GM18867 (cell line): Measurements from ENCODE around the gene GNPTAB.
"Not testable (repeated sequence)": the region's sequence is repeated elsewhere in the genome, so short reads cannot be mapped to it uniquely, and the experiment has no call there.

ENCODE experiments used
- ATAC-seq: cut with Tn5 transposase; IDR thresholded peaks from one replicate; pipeline ENCODE4 v1.9.1; 2021; ENCODE audit warnings: mild to moderate bottlenecking, moderate library complexity; ENCODE audit not compliant: unreplicated experiment

Gene GNPTAB

DNA sequence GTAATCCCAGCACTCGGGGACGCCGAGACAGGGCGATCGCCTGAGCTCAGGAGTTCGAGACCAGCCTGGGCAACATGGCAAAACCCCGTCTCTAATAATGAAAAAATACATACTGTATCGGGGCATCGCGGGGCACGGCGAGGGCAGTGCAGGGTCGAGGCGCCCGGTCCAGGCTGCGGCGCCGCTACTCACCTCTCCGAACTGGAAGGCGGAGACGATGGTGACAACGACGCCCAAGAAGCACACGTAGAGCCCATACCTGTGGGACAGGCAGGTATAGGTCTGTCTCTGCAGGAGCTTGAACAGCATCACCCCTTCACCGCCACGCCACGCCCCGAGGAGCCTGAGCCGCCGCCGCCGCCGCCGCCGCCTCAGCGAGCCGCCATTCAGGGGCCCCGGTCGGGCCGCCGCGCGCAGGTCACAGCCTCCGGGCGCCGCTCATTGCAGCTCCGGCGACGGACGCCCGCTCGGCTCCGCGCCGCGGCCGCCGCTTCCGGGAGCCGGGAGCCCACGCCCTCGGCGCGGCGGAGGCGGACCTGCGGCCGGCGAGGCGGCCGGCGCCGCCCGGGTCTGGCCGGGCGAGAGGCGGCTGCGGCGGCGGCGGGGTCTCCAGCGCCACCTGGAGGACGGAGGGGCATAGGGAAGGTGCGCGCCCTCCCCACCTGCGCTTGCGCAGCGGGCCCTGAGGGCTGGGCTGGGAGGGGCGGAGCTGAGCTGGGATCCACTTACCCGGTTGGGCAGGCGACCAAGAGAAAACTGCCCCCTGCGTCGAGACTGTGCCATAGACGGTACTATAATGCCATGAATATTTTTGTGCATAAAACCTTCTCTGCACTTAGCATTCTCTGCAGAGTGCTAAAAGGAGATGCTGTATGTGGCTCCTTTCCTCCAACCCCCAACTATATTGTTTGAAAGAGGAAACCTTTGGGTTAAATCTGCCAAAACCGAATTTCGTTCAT, at the start of gene GNPTAB:
GNPTAB (minus strand) TSS at position 593 of the 959 bp plus-strand sequence; CDS start at position 309, 284 bp downstream.
- peak; percentile 94 for ATAC-seq

DNA sequence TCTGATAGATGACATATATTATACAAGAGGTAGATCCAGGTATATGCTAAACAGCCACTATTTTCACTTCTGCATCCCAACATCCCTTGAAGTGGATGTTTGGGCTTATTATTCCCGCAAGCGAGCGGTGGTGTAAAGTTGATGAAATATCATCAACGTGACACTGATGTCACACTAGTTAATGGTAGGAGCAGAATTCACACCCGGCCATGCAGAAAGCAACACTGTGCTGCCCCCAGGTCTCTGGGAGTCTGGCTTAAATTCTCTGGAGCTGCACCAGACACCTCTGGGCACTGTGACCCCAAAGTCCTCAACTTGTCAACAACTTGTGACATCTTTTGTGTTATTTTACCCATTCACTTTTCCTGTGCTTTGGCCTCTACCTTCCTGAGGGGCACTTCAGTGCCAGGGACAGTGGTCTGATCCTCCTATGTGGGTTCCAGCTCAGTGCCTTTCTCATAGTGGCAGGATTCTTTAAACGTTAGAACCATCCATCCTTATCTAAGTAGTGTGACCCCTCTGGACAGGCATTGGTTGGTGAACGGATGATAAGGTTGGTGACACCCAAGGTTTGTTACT, 47.6 kb upstream of the GNPTAB start:
- no peak for ATAC-seq

DNA sequence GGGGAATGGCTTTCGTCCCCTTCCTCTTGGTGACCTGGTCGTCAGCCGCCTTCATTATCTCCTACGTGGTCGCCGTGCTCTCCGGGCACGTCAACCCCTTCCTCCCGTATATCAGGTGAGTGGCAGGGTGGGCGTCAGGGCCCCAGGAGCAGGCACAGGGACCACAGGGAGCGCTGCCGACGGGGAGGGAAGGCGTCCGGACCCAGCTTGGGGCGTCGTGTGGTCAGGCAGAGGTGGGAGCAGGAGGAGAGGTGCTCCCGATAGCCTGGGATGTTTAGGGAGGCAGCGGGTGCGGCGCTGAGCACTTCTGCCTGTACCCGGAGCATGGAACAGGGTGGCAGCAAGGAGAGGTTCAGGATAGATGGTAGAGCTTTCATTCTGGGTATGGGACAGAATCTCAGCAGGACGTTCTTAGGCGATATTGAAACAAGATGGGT, 47.1 kb upstream of the GNPTAB start:
- peak; percentile 23 for ATAC-seq

DNA sequence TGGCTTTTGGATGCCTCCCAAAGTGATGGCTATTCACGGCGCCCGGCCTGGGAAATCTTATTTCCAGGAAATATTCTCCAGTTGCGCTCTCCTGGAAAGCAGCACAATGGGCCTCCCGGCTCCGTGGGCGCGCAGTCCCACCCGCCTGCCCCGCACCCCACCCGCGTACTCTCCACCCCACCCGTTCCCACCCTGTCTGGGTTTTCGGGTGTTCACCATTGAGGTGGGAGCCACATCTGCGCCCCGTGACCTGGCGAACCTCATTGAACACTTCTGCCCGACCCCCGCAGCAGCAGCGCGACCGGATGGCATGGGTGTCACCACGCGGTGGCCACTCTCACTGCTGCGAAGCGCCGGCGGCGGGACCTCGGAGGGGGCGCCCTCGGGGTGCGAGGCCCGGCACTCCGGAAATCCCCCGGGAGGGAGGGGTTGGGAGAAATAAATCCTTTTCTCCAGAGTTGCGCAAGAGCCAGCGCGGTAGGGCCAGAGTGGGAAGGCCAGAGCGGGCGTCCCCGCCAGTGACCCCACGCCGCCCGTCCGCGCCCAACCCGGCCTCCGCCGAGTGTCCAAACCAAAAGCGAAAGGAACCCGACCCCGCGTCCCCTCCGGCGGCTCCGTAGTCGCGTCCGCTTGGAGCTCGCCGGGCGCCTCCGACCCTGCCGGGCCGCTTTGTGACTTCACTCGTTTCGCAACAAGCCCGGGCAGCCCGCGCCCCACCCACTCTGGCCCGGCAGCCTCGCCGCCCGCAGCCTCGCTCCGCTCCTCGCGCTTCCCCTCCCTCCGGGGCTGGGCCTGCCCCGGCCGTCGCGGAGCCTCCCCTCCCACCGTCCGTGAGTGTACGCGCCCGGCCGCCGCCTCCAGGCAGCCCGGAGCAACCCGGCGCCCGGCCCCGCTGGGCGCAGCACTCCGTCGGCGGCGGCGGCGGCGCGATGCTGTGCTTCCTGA, 46.4 kb upstream of the GNPTAB start, which contains the start of gene DRAM1:
DRAM1 (plus strand) TSS at position 720 of the 945 bp plus-strand sequence; CDS start at position 930, 210 bp downstream.
- ATAC-seq: peak; percentile 89

DNA sequence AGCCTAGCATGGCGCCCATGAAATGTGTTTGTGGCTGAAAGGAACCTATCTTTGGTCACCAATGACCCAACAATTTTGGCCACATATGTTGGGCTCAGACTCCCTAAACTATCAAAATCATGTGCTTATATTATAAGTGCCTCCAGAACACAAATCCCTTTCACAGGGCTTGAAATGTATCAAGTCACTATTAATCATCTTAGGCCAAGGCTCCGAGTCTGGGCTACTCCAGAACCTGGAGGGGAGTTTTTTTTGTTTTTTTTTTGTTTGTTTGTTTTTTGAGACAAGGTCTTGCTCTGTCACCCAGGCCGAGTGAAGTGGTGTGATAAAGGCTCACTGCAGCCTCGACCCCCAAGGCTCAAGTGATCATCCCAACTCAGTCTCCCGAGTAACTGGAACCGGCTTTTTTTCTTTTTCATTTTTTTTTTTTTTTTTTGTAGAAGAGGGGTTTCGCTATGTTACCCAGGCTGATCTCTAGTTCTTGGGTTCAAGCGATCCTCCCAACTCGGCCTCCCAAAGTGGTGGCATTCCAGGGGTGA, 45.6 kb upstream of the GNPTAB start:
- no peak for ATAC-seq

DNA sequence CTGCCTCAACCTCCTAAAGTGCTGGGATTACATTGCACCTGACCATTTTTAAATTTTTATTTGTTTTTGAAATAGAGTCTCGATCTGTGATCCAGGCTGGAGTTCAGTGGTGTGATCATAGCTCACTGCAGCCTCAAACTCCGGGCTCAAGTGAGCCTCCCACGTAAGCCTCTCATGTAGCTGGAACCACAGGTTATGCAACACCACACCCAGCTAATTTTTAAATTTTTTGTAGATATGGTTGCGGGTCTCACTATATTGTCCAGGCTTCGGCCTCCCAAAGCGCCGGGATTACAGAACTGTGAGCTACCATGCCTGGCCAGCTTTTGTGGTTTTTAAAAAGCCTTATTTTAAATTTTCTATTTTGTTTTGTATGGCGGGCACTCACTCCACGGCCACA, 44.4 kb upstream of the GNPTAB start:
- no peak for ATAC-seq

DNA sequence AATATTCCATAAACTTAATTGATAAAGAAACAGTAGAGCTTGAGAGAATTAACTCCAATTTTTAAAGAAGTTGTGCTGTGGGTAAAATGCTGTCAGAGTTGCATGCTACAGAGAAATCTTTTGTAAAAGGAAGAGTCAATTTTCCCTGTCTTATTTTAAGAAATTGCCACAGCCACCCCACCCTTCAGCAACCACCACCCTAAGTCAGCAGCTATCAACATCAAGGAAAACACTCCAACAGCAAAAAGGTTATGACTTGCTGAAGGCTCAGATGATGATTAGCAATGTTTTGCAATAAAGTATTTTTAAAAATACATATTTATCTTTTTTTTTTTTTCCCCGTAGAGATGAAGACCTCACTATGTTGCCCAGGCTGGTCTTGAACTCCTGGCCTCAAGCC, 40.2 kb upstream of the GNPTAB start:
- no peak for ATAC-seq

DNA sequence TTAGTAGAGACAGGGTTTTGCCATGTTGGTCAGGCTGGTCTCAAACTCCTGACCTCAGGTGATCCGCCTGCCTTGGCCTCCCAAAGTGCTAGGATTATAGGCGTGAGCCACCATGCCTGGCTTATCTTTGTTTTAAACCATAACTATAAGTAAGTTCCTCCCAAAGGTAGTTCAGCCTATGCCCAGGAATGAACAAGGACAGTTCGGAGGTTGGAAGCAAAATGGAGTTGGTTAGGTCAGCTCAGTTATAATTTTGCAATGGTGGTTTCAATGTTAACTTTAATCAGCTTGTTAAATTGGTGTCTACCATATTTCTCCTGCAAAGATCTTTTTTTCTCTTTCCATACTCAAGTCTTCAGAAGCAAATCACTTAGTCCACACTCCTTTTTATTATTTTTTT, 36.9 kb upstream of the GNPTAB start:
- not testable (repeated sequence) for ATAC-seq

DNA sequence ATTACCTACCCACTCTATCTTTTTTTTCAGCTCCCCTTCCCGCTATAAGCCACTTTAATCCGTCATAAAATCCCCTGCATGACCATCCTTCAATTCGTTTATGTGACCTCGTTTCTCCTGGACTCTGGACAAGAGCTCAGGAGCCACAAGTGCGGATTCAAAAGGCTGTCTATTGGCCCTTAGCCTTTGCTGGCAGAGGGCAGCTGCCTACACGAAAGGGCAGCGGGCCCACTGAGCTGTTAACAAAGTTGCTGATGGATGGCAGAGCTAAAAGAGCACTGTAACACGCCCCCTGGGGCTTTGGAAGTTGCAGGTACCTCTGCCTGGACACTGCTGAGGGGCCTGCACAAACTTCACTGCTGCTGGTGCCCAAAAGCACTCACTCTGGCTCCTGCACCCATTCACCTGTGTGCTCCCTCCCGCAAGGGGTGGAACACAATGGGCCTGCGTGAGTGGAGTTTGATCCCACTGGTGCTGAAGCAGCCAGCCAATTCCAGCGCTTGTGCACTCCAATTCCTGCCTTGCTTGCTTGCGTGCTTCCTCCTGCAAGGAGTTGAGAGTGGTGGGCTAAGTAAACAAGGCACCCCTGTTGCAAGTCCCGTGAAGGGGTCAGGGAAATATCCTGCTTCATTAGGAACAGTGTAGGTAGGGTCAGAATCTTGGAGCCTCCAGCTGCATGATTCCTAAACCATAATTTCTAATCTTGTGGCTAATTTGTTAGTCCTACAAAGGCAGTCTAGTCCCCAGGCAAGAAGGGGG, 36.0 kb upstream of the GNPTAB start:
- ATAC-seq: no peak

DNA sequence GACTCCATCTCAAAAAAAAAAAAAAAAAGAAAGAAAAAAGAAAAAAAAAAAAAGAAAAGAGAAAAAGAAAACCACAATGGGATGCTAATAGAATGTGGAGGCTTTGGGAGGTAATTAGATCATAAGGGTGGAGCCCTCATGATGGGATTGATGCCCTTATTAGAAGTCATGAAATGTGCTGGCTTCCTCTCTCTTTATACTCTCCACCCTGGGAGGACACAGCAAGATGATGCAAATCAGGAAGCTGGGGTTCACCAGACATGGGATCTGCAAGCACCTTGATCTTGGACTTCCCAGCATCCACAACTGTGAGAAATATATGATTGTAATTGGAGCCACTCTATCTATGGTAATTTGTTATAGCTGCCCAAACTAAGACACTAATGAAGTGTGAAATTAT, 33.2 kb upstream of the GNPTAB start:
- ATAC-seq: no peak

DNA sequence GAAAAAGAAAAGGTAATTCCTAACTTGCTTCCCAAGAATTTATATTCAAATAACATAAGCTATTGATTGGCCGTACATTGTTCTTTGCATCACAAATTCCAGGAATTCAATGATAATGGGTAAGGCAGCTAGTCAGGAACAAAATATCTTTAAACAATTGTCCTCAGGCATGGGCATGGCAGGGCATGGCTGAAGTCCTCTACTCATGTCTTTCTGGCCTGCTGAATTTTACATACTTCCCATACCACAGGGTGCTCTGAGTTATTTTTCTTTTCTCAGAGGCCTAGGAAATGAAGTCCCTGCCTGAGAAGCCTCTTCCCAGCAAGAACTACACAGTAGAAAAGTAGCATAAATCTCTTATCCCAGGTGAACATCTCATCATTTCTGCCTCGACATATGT, 31.5 kb upstream of the GNPTAB start:
- ATAC-seq: no peak

DNA sequence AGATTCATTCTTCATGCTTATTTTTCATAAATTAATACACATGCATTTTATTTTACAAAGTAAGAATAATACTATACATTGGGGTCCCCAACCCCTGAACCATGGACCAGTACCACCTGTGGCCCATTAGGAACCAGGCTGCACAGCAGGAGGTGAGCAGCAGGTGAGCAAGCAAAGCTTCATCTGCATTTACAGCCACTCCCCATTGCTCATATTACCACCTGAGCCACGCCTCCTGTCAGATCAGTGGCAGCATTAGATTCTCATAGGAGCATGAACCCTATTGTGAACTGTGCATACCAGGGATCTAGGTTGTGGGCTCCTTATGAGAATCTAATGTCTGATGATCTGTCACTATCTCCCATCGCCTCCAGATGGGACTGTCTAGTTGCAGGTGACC, 30.9 kb upstream of the GNPTAB start:
- not testable (repeated sequence) for ATAC-seq

DNA sequence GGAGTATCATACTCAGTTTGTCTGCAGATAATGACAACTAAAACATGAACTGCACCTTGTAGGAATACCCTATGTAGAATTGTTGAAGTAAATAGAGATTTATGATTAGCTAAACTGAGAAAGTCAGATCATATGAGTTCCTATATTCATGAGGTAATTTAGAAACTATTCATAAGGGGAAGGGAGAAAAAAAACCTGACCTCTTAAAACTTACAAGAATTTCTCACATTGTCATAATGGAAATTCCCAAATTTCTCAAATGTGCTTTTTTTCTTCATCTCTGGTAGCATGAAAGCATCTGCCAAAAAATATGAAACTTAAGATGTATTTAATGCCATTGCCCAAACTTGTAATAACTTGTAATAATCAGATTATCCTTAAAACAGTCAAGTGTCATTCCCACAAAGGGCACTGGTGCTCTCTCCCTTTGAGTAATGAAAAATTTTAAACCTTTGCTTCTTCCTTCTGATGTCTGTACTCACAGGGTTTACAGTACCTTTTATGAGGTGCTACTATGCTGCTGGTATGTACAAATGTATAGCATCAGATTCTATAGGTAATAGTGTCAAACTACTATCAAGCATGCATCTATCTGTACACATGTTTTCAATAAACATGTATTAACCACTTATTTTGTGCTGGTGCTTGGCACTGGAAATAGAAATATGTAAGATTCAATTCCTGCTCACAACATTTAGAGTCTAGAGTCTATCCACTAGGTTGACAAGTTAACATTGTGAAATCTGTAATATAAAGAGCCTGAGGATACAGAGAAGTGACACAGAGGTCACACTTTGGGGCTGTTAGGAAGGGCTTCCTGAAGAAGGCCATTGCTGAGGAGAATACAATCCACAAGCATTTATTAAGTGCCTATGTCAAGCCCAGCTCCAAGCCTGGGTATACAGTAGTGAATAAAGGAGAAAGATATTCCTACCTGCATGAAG, 29.2 kb upstream of the GNPTAB start:
- ATAC-seq: peak; percentile 52

DNA sequence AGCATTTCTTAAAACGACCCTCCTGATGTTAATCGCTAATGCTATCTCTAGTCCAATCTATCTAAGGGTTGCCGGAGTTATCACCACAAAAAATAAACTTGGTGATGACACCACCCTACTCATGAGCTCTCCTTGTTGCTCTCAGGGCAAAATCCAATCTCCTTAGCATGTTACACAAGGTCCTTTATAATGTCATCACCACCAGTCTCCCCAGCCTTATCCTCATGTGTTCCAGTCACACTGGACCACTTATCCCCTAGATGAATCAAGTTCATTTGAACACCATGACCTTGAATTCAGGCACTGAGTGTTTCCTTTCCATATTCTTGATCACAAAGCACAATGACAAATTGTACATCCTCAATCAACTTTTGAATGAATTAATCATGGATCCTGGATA, 27.6 kb upstream of the GNPTAB start:
- ATAC-seq: no peak

DNA sequence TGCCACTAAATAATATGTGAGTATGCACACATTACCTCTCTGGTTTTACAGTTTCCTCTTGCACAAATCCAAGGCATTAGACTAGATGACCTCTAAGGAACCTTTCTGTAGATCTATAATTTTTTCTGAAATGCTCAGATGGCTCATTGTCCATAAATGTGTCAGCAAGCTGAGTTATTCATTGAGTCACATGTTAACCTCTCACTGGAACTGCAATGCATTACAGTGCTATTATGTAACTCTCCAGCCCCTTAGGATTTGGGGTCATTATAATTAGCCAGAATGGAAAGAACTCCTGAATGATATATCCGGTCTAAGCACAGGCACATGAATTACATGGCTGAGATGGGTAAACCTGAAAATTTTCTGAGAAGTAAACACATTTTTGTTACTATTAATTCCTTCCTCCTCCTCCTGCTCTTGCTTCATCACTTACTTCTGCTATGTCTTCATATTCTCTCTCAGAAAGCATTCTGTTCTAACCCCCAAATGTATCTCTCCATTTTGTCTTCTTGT, 26.3 kb upstream of the GNPTAB start:
- peak; percentile 38 for ATAC-seq

DNA sequence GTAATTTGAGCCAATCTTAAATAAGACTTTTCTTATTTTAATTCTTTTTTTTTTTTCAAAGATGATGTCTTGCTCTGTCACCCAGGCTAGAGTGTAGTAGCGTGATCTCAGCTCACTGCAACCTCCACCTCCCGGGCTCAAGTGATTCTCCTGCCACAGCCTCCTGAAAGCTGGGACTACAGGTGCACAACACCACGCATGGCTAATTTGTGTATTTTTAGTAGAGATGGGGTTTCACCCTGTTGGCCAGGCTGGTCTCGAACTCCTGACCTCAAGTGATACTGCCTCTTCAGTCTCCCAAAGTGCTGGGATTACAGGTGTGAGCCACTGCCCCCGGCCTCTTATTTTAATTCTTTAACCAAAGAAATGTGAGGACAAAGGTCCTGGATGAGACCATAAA, 25.9 kb upstream of the GNPTAB start:
- peak; percentile 16 for ATAC-seq

DNA sequence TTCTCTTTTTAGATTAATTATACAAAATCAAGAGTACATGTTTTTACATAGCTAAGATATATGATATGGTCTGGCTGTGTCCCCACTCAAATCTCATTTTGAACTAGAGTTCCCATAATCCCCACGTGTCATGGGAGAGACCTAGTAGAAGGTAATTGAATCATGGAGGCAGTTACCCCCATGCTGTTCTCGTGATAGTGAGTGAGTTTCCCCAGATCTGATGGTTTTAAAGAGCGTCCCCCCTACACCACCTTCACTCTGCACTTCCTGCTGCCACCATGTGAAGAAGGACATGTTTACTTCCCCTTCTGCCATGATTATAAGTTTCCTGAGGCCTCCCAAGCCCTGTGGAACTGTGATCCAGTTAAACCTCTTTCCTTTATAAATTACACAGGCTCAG, 25.2 kb upstream of the GNPTAB start:
- no peak for ATAC-seq

DNA sequence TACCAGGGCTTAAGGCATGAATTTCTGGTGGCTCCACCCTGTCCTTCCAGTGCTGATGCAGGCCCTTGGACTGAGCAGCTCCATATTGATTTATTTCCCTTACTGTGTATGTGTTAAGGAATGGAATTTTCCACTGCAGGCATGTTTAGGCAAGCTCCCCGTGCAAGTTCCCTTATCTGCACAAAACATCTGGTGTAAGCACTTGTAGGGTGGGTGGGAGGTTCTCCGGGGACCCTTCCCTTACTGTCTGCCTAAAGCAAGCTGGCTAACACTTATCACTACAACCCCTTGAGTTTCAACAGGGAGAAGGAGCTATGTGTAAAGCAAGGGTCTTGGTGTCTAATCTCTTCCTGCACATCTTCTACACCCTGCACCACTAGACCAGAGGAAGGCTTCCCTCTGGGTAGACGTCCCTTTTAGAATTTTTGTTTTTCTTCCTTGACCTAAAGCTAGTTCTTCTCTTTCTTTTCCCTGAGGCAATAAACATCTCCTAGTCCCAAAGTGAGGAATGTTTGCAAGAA, 24.7 kb upstream of the GNPTAB start:
- ATAC-seq: no peak
